Measurements from ENCODE around the gene GATA2. TPM values are rescaled to one million over a fixed set of nuclear protein-coding genes. Genes with fewer than 3 reads are reported as not detected.

The GATA2 gene
- total RNA-seq, 4 donors from 2014 or later = 2.4 to 10.3 (median 5.4) TPM

GRCh38 chr3:128458746-128459460, 34.1 kb downstream of the GATA2 start:
- H3K4me3 ChIP-seq = no peak overlapping the region
- no peak for TF ChIP-seq POLR2A (IDR thresholded peaks at IDR 0.05)
- no peak for TF ChIP-seq EP300 (IDR thresholded peaks at IDR 0.05)
- no peak for TF ChIP-seq POLR2AphosphoS5 (IDR thresholded peaks at IDR 0.05)
- no peak for TF ChIP-seq CTCF (IDR thresholded peaks at IDR 0.05)
- 75% methylated on average over 16 of the region's 18 CpGs for WGBS
- no peaks in the 10 kb centered on the region for H3K36me3 ChIP-seq
- no peaks in the 10 kb centered on the region for H3K9me3 ChIP-seq
- H3K27ac ChIP-seq = no peak overlapping the region
- H3K27me3 ChIP-seq = peaks cover 29% of the 10 kb centered on the region
- no peak for DNase-seq (ENCODE audit: low spot score in 2 of 2)
- no peaks in the 10 kb centered on the region for H3K4me1 ChIP-seq

GRCh38 chr3:128457937-128458336, 35.1 kb downstream of the GATA2 start:
- DNase-seq (ENCODE audit: low spot score in 2 of 2) = no peak
- WGBS = 85% methylated on average over 12 of the region's 12 CpGs

GRCh38 chr3:128456776-128457715, 36.0 kb downstream of the GATA2 start:
- no peaks in the 10 kb centered on the region for H3K9me3 ChIP-seq
- no peak overlapping the region for H3K27ac ChIP-seq
- no peak overlapping the region for H3K4me3 ChIP-seq
- TF ChIP-seq POLR2A (IDR thresholded peaks at IDR 0.05) = no peak
- no peak for TF ChIP-seq POLR2AphosphoS5 (IDR thresholded peaks at IDR 0.05)
- TF ChIP-seq EP300 (IDR thresholded peaks at IDR 0.05) = no peak
- TF ChIP-seq CTCF (IDR thresholded peaks at IDR 0.05) = no peak
- WGBS = 39% methylated on average over 23 of the region's 27 CpGs
- peaks cover 40% of the 10 kb centered on the region for H3K27me3 ChIP-seq
- DNase-seq (ENCODE audit: low spot score in 2 of 2) = no peak
- H3K4me1 ChIP-seq = no peaks in the 10 kb centered on the region
- no peaks in the 10 kb centered on the region for H3K36me3 ChIP-seq

More at GRCh38 chr3:128457937-128458336, 35.1 kb downstream of the GATA2 start:
- H3K4me3 ChIP-seq = no peak overlapping the region
- H3K27ac ChIP-seq = no peak overlapping the region
- TF ChIP-seq POLR2AphosphoS5 (IDR thresholded peaks at IDR 0.05) (no peak), EP300 (IDR thresholded peaks at IDR 0.05) (no peak), POLR2A (IDR thresholded peaks at IDR 0.05) (no peak), CTCF (IDR thresholded peaks at IDR 0.05) (no peak)
- H3K9me3 ChIP-seq = no peaks in the 10 kb centered on the region
- H3K36me3 ChIP-seq = no peaks in the 10 kb centered on the region
- H3K27me3 ChIP-seq = peaks cover 39% of the 10 kb centered on the region
- H3K4me1 ChIP-seq = no peaks in the 10 kb centered on the region

GRCh38 chr3:128455786-128456748, 36.9 kb downstream of the GATA2 start:
- 66% methylated on average over 12 of the region's 16 CpGs for WGBS
- no peak for DNase-seq (ENCODE audit: low spot score in 2 of 2)
- peaks cover 40% of the 10 kb centered on the region for H3K27me3 ChIP-seq
- H3K27ac ChIP-seq = no peak overlapping the region
- no peaks in the 10 kb centered on the region for H3K36me3 ChIP-seq
- no peaks in the 10 kb centered on the region for H3K4me1 ChIP-seq
- no peak for TF ChIP-seq POLR2AphosphoS5 (IDR thresholded peaks at IDR 0.05)
- no peak for TF ChIP-seq POLR2A (IDR thresholded peaks at IDR 0.05)
- H3K9me3 ChIP-seq = no peaks in the 10 kb centered on the region
- H3K4me3 ChIP-seq = no peak overlapping the region

GRCh38 chr3:128455116-128455515, 37.9 kb downstream of the GATA2 start:
- Histone ChIP-seq H3K9me3 (no peaks in the 10 kb centered on the region), H3K27ac (no peak overlapping the region), H3K4me1 (no peaks in the 10 kb centered on the region), H3K4me3 (no peak overlapping the region), H3K27me3 (peaks cover 40% of the 10 kb centered on the region), H3K36me3 (no peaks in the 10 kb centered on the region)
- DNase-seq (ENCODE audit: low spot score in 2 of 2) = no peak
- WGBS = 79% methylated on average over 5 of the region's 5 CpGs
- no peak for TF ChIP-seq POLR2A (IDR thresholded peaks at IDR 0.05)
- TF ChIP-seq EP300 (IDR thresholded peaks at IDR 0.05) = no peak
- no peak for TF ChIP-seq POLR2AphosphoS5 (IDR thresholded peaks at IDR 0.05)
- no peak for TF ChIP-seq CTCF (IDR thresholded peaks at IDR 0.05)

All from suprapubic skin (tissue), 4 donors.